ENCODE measurements around the gene USP28.
"Not testable (repeated sequence)": the region's sequence is repeated elsewhere in the genome, so short reads cannot be mapped to it uniquely, and the experiment has no call there.

USP28 gene

DNA sequence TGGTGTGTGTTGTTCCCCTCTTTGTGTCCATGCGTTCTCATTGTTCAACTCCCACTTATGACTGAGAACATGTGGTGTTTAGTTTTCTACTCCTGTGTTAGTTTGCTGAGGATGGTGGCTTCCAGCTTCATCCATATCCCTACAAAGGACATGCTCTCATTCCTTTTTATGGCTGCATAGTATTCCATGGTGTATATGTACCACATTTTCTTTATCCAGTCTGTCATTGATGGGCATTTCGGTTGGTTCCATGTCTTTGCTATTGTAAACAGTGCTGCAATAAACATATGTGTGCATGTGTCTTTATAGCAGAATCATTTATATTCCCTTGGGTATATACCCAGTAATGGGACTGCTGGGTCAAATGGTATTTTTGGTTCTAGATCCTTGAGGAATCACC, 112.3 kb downstream of the USP28 start:
- DNase-seq, result not testable (repeated sequence)

DNA sequence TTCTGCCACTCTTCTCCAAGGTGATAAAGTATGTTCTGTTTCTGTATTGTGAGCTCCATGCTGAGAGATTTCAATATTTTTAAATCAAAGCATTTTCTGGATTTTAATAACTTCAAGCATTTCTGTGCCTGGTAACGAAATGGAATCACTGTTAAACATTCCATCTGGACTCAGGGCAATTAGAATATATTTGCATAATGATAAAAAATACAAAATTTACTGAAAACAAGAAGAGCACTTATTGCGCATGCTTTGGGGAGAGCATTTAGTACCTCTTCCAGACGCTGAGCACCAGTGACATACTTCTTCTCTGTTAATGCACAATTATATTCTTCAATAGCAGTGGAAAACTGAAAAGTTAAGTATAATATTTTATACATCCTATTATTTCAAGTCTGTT, 115.1 kb downstream of the USP28 start:
- no peak for DNase-seq

DNA sequence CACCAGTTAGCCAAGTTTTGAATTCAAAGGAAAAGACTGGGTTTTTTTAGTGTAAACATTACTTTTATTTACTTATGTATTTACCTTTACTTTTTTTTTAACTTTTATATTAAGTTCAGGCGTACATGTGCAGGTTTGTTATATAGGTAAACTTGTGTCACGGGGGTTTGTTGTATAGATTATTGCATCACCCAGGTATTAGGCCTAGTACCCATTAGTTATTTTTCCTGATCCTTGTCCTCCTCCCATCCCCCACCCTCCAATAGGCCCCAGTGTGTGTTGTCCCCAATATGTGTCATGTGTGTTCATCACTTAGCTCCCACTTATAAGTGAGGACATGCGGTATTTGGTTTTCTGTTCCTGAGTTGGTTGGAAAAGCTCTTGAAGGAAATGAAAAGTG, 122.4 kb downstream of the USP28 start:
- DNase-seq, result no peak

Measured in suppressor macrophage treated with lipopolysaccharide for 4 hours (primary cell).